ENCODE results near the gene KLF18. TPM values are rescaled to one million over a fixed set of nuclear protein-coding genes. Genes with fewer than 3 reads are reported as not detected.

KLF18 gene
- total RNA-seq, 1 experiment from 2014 or later = 0.07 TPM

GRCh38 chr1:44157903-44158302 is 16.5 kb upstream of the KLF18 start:
- Histone ChIP-seq H3K27me3 (ENCODE audit: insufficient read depth, low read length) (no peaks in the 10 kb centered on the region), H3K4me3 (replicated peaks in 1 of 2; ENCODE audit: low read depth in 1 of 2, low read length in 2 of 2) (no peak overlapping the region), H3K9me2 (ENCODE audit: insufficient read depth) (0 out of 2 replicates have a peak, but pooled peaks cover 3% of the 10 kb centered on the region), H3K79me2 (ENCODE audit: insufficient read depth, low read length) (no peaks in the 10 kb centered on the region), H3K9me3 (ENCODE audit: control insufficient read depth in 1 of 2, insufficient read depth in 1 of 2, low read depth in 1 of 2, low read length in 2 of 2) (no peaks in the 10 kb centered on the region), H3K36me3 (ENCODE audit: control insufficient read depth in 1 of 2, insufficient read depth in 2 of 2, low read length in 2 of 2) (no peaks in the 10 kb centered on the region), H3K9ac (ENCODE audit: low read length) (no peak overlapping the region), H2AFZ (ENCODE audit: low read depth, low read length, poor library complexity, severe bottlenecking) (no peak overlapping the region), H3K4me2 (ENCODE audit: low read length) (no peak overlapping the region), H3K27ac (ENCODE audit: low read depth, low read length) (no peak overlapping the region), H3K4me1 (ENCODE audit: control insufficient read depth in 1 of 2, insufficient read depth in 2 of 2, low read length in 2 of 2) (peaks cover 24 to 28% of the 10 kb centered on the region in 2 experiments), H4K20me1 (ENCODE audit: insufficient read depth) (no peaks in the 10 kb centered on the region)
- intact Hi-C loops (cut with micrococcal nuclease) = no loop called here
- RAD21 ChIA-PET (ENCODE audit: low non-redundant PET in 1 of 2, low total read pairs in 2 of 2, uncharacterized antibody in 2 of 2, unreplicated experiment in 2 of 2) = no interaction called here
- BruUV-seq (replicated peaks) = no TSS peak
- CTCF ChIA-PET = no interaction called here
- POLR2A ChIA-PET = no interaction called here
- ATAC-seq = no peak
- no peak for DNase-seq (ENCODE audit: low read depth, low spot score)
- no peak for TF ChIP-seq EZH2 (IDR thresholded peaks at IDR 0.05)
- TF ChIP-seq RAD21 (IDR thresholded peaks at IDR 0.05; ENCODE audit: low read depth) = no peak
- no peak for TF ChIP-seq MAX (IDR thresholded peaks at IDR 0.05)
- no peak for TF ChIP-seq ATF3 (IDR thresholded peaks at IDR 0.05)
- TF ChIP-seq ZFX (IDR thresholded peaks at IDR 0.05) = no peak
- TF ChIP-seq EGR1 (IDR thresholded peaks at IDR 0.05; ENCODE audit: low read depth) = no peak
- TF ChIP-seq SIN3A (IDR thresholded peaks at IDR 0.05; ENCODE audit: low read depth) = no peak
- TF ChIP-seq SRF (IDR thresholded peaks at IDR 0.05; ENCODE audit: low read depth) = no peak
- TF ChIP-seq REST (IDR thresholded peaks at IDR 0.05; ENCODE audit: low read depth) = no peak
